ENCODE measurements around the gene RAP1A.

DNA sequence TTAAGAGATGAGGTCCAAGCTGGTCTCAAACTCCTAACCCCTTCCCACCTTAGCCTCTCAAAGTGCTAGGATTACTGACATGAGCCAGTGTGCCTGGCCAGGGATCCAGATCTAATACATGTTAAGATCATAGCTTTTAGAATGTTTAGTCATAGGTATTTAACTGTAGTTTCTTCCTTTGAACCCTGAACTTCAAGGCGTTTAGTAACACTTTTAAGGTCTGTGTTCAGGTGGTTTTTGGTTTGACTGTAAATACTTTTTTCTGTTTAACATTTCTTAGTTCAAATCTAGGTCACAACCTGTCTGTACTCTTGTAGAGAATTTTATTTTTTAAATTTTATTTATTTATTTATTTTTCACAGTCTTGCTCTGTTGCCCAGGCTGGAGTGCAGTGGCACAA lies 28.1 kb downstream of the RAP1A start:
- TF ChIP-seq EZH2 (IDR thresholded peaks at IDR 0.05) = no peak
- no peak for TF ChIP-seq FOXP2 (optimal IDR thresholded peaks at IDR 0.05; ENCODE audit: control extremely low read depth, extremely low read length, insufficient read depth)
